SIG-M5 treated with dmso at 0.1 percent for 504 hours (cell line): ENCODE measurements around the gene IQSEC3.

Source experiments
- DNase-seq: peaks from one replicate; lab custom pipeline; 2025; ENCODE audit not compliant: unreplicated experiment; lab: John Stamatoyannopoulos, UW

Gene IQSEC3

GRCh38 chr12:78981-79380, 12.4 kb downstream of the IQSEC3 start:
- no peak for DNase-seq

- no peak for DNase-seq
These were observed 14.2 kb downstream of the IQSEC3 start for GRCh38 chr12:80681-81190.

GRCh38 chr12:82740-83139, 16.2 kb downstream of the IQSEC3 start:
- DNase-seq = no peak

- no peak for DNase-seq
These were observed 17.5 kb downstream of the IQSEC3 start for GRCh38 chr12:84056-84455.

- DNase-seq = no peak
These were observed 18.7 kb downstream of the IQSEC3 start for GRCh38 chr12:85191-85666.

GRCh38 chr12:87315-87714, 20.7 kb downstream of the IQSEC3 start:
- DNase-seq = no peak

GRCh38 chr12:87856-88255, 21.3 kb downstream of the IQSEC3 start:
- no peak for DNase-seq

- DNase-seq = no peak
These were observed 23.1 kb downstream of the IQSEC3 start for GRCh38 chr12:89653-90052.

GRCh38 chr12:91213-91612, 24.6 kb downstream of the IQSEC3 start:
- DNase-seq = no peak

- DNase-seq = no peak
These were observed 26.9 kb downstream of the IQSEC3 start for GRCh38 chr12:93266-94005.

GRCh38 chr12:96543-96942, 30.0 kb downstream of the IQSEC3 start:
- no peak for DNase-seq

GRCh38 chr12:98924-99352, 32.4 kb downstream of the IQSEC3 start:
- no peak for DNase-seq

- no peak for DNase-seq
These were observed 33.0 kb downstream of the IQSEC3 start for GRCh38 chr12:99605-100004.

GRCh38 chr12:101969-102878, 35.7 kb downstream of the IQSEC3 start:
- no peak for DNase-seq

- no peak for DNase-seq
These were observed 36.3 kb downstream of the IQSEC3 start for GRCh38 chr12:102879-103168.

- DNase-seq = no peak
These were observed 36.8 kb downstream of the IQSEC3 start for GRCh38 chr12:103169-103981.

GRCh38 chr12:104551-105081, 38.0 kb downstream of the IQSEC3 start:
- DNase-seq = no peak

GRCh38 chr12:105696-106095, 39.1 kb downstream of the IQSEC3 start:
- no peak for DNase-seq

GRCh38 chr12:106118-106591, 39.6 kb downstream of the IQSEC3 start:
- DNase-seq = no peak

- no peak for DNase-seq
These were observed 42.0 kb downstream of the IQSEC3 start for GRCh38 chr12:108594-108993.

- peak; percentile 31 for DNase-seq
These were observed 42.9 kb downstream of the IQSEC3 start for GRCh38 chr12:109446-109845.
